HAP-1 (cell line): ENCODE results near the gene MEF2C.

ENCODE experiments used
- DNase-seq, 2 experiments: peaks; one replicate each; pipeline ENCODE4 v3.0.0-alpha.2; 2016 to 2020; ENCODE audit warnings: low spot score in 2 of 2
- H3K27me3 ChIP-seq: fragments of 250-450 bp; sonication (Bioruptor Pico); 2 replicates; pipeline ENCODE4 v1.5.1; 2020; ENCODE audit warnings: low read depth, mild to moderate bottlenecking, moderate library complexity
- H3K36me3 ChIP-seq: fragments of 250-450 bp; sonication (Bioruptor Pico); replicated peaks from 2 replicates; pipeline ENCODE4 v1.5.1; 2020; ENCODE audit warnings: mild to moderate bottlenecking
- H3K4me1 ChIP-seq: fragments of 250-450 bp; sonication (Bioruptor Pico); 2 replicates; pipeline ENCODE4 v1.5.1; 2020; ENCODE audit warnings: mild to moderate bottlenecking
- H3K4me3 ChIP-seq: fragments of 250-450 bp; sonication (Bioruptor Pico); 2 replicates; pipeline ENCODE4 v1.5.1; 2020; ENCODE audit warnings: mild to moderate bottlenecking, moderate library complexity
- H3K9me3 ChIP-seq: fragments of 250-450 bp; sonication (Bioruptor Pico); 2 replicates; pipeline ENCODE4 v1.5.1; 2020; ENCODE audit warnings: mild to moderate bottlenecking, moderate library complexity
- in situ Hi-C: fragments of 300-500 bp; cut with MboI; formaldehyde crosslinking; loops from 3 replicates; pipeline ENCODE4 v1.14.3; 2020; ENCODE audit warnings: low sequenced_read_pairs, inconsistent platforms, mixed read lengths

The MEF2C gene

GRCh38 chr5:88671505-88672499, 211.2 kb downstream of the MEF2C start:
- no peaks in the 10 kb centered on the region for H3K9me3 ChIP-seq
- H3K36me3 ChIP-seq, result peaks cover 9% of the 10 kb centered on the region
- peak; percentile 83 to 89 for DNase-seq
- peak overlapping the region; percentile 48 for H3K4me3 ChIP-seq
- no peaks in the 10 kb centered on the region for H3K27me3 ChIP-seq
- H3K4me1 ChIP-seq, result peaks cover 28% of the 10 kb centered on the region
- in situ Hi-C loops, result loop anchor here (10.0 kb wide), 5 partner anchors 127 to 1257 kb away; partner anchors contain the start of genes CCNH and TMEM161B

- H3K9me3 ChIP-seq, result no peaks in the 10 kb centered on the region
- H3K4me1 ChIP-seq, result peaks cover 32% of the 10 kb centered on the region
- no peaks in the 10 kb centered on the region for H3K27me3 ChIP-seq
- in situ Hi-C loops, result loop anchor here (10.0 kb wide), 5 partner anchors 126 to 1256 kb away; partner anchors contain the start of genes CCNH and TMEM161B
- peaks cover 14% of the 10 kb centered on the region for H3K36me3 ChIP-seq
- no peak for DNase-seq
- peak overlapping the region; percentile 48 for H3K4me3 ChIP-seq
These were observed 211.9 kb downstream of the MEF2C start for GRCh38 chr5:88671106-88671504.

- peak overlapping the region; percentile 48 for H3K4me3 ChIP-seq
- in situ Hi-C loops, result loop anchor here (10.0 kb wide), 5 partner anchors 126 to 1256 kb away; partner anchors contain the start of genes CCNH and TMEM161B
- no peaks in the 10 kb centered on the region for H3K9me3 ChIP-seq
- no peaks in the 10 kb centered on the region for H3K27me3 ChIP-seq
- peaks cover 33% of the 10 kb centered on the region for H3K4me1 ChIP-seq
- H3K36me3 ChIP-seq, result peaks cover 15% of the 10 kb centered on the region
- DNase-seq, result no peak
These were observed 212.5 kb downstream of the MEF2C start for GRCh38 chr5:88670461-88670860.

GRCh38 chr5:88669371-88670050, 213.5 kb downstream of the MEF2C start:
- Histone ChIP-seq H3K4me1 (peaks cover 42% of the 10 kb centered on the region), H3K4me3 (no peak overlapping the region; the same call in 1 of the 2 replicates), H3K36me3 (peaks cover 21% of the 10 kb centered on the region), H3K27me3 (no peaks in the 10 kb centered on the region), H3K9me3 (no peaks in the 10 kb centered on the region)
- in situ Hi-C loops, result loop anchor here (5.0 to 10.0 kb wide), 6 partner anchors 125 to 1255 kb away; partner anchors contain the start of genes CCNH and TMEM161B
- DNase-seq, result no peak

- Histone ChIP-seq H3K9me3 (no peaks in the 10 kb centered on the region), H3K36me3 (peaks cover 21% of the 10 kb centered on the region), H3K4me3 (peak overlapping the region; percentile 32), H3K4me1 (peaks cover 57% of the 10 kb centered on the region), H3K27me3 (no peaks in the 10 kb centered on the region)
- in situ Hi-C loops, result loop anchor here (5.0 kb wide), 1 partner anchor 270 kb away; no protein-coding TSS in a partner anchor
- DNase-seq, result peak; percentile 50 to 52
These were observed 215.3 kb downstream of the MEF2C start for GRCh38 chr5:88667496-88668201.
